HepG2 (cell line): ENCODE measurements around the gene ADRA2B.

ENCODE experiments used
- TF ChIP-seq, protein P1 (sequence below): sonication (generic); formaldehyde crosslinking; IDR thresholded peaks from 2 replicates; pipeline ENCODE4 v1.5.0; 2020; ENCODE audit warnings: mild to moderate bottlenecking, missing genetic modification reagents, moderate library complexity
- TF ChIP-seq, protein P2 (sequence below): sonication (generic); formaldehyde crosslinking; IDR thresholded peaks from 2 replicates; pipeline ENCODE4 v1.8.0; 2022; ENCODE audit warnings: mild to moderate bottlenecking, missing genetic modification reagents, borderline replicate concordance

DNA sequence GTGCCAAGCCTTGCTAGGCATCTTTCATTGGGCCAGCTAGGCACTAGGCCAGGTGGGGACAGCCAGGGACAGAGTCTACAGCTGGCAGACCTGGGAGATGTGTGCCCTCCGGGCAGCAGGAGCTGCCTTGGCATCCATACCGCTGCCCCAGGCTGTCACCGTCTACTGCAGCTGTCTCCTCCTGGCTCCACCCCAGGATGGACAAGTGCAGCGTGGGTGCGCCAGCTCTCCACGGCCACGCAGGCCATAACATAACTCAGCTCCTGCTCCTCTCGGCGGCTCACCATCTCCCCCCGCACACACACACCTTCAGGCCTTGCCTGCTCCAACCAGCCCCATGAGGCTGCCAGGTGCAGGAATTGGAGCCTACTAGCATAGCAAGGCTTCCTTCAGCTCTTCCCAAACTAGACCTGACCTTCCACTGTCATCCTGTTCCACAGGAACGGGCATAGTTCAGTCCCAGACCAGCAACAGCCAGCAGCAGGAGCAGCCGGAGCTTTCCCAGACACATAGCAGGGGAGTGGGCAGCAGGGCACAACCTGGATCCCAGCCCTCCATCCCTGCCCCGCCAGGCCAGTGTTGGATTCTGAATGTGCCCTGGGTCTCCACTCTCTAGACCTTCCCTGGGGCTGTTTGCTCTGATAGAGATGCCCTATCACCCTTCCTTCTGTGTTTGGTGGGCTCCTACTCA lies 2.5 kb upstream of the ADRA2B start:
- TF ChIP-seq, protein P1, sequence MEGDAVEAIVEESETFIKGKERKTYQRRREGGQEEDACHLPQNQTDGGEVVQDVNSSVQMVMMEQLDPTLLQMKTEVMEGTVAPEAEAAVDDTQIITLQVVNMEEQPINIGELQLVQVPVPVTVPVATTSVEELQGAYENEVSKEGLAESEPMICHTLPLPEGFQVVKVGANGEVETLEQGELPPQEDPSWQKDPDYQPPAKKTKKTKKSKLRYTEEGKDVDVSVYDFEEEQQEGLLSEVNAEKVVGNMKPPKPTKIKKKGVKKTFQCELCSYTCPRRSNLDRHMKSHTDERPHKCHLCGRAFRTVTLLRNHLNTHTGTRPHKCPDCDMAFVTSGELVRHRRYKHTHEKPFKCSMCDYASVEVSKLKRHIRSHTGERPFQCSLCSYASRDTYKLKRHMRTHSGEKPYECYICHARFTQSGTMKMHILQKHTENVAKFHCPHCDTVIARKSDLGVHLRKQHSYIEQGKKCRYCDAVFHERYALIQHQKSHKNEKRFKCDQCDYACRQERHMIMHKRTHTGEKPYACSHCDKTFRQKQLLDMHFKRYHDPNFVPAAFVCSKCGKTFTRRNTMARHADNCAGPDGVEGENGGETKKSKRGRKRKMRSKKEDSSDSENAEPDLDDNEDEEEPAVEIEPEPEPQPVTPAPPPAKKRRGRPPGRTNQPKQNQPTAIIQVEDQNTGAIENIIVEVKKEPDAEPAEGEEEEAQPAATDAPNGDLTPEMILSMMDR = no peak
- TF ChIP-seq, protein P2, sequence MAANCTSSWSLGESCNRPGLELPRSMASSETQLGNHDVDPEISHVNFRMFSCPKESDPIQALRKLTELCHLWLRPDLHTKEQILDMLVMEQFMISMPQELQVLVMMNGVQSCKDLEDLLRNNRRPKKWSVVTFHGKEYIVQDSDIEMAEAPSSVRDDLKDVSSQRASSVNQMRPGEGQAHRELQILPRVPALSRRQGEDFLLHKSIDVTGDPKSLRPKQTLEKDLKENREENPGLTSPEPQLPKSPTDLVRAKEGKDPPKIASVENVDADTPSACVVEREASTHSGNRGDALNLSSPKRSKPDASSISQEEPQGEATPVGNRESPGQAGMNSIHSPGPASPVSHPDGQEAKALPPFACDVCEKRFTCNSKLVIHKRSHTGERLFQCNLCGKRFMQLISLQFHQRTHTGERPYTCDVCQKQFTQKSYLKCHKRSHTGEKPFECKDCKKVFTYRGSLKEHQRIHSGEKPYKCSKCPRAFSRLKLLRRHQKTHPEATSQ (CRISPR knock-in tag) = no peak
